ENCODE measurements around the gene LPP.

Gene LPP

DNA sequence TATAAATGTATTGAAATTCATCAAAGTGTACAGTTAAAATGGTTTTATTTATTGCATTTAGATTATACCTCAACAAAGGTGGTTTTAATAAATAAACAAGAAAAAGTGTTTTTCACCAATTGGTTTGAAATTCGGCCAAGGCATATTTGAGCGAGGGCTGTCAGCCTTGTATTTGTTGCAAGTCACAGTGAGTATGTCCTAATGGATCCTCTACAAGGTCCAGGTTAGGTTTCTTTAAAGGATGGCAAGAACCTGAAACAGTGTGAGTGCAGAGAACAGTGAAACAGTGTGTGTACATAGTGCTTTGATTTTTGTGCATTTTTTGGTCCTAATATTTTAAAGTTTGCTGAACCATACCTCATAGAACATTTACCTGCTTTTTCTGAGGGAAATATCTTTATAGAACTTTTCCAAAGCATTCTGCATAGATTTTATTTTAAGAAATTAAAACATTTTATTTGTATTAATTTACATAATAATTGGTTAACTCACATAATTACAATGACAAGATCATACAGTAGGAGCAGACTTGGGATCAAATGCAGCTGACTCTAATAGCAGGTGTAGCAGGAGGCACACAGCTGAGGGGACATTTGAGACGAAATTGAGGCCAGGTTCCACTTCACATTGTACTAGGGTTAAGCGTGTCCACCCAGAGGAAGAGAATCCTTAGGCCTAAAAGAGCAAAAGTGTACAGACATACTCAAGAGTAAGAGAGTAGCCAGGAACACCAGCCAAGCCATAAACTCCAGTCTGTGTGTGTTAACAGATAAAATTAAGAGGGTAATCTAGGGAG is 589.0 kb downstream of the LPP start:
- H4K20me1 ChIP-seq (ENCODE audit: insufficient read depth, low read length): no peaks in the 10 kb centered on the region
- no peaks in the 10 kb centered on the region for H3K27me3 ChIP-seq (ENCODE audit: insufficient read depth, low read length, poor library complexity)
- no peaks in the 10 kb centered on the region for H3K9me3 ChIP-seq (ENCODE audit: insufficient read depth, low read length, severe bottlenecking)
- no peaks in the 10 kb centered on the region for H3K36me3 ChIP-seq (ENCODE audit: insufficient read depth, low read length)
- H3K9ac ChIP-seq (ENCODE audit: low read depth, low read length): no peak overlapping the region
- ATAC-seq (ENCODE audit: insufficient read depth, low read depth): no peak
- TF ChIP-seq, protein P1, sequence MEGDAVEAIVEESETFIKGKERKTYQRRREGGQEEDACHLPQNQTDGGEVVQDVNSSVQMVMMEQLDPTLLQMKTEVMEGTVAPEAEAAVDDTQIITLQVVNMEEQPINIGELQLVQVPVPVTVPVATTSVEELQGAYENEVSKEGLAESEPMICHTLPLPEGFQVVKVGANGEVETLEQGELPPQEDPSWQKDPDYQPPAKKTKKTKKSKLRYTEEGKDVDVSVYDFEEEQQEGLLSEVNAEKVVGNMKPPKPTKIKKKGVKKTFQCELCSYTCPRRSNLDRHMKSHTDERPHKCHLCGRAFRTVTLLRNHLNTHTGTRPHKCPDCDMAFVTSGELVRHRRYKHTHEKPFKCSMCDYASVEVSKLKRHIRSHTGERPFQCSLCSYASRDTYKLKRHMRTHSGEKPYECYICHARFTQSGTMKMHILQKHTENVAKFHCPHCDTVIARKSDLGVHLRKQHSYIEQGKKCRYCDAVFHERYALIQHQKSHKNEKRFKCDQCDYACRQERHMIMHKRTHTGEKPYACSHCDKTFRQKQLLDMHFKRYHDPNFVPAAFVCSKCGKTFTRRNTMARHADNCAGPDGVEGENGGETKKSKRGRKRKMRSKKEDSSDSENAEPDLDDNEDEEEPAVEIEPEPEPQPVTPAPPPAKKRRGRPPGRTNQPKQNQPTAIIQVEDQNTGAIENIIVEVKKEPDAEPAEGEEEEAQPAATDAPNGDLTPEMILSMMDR (IDR thresholded peaks at IDR 0.05; ENCODE audit: borderline replicate concordance, extremely low read depth, low read length, poor library complexity, severe bottlenecking): no peak
- TF ChIP-seq EZH2 (IDR thresholded peaks at IDR 0.05; ENCODE audit: borderline replicate concordance, low read depth, low read length, severe bottlenecking): no peak
- H2AFZ ChIP-seq (ENCODE audit: low read depth, low read length): no peak overlapping the region
- H3K4me3 ChIP-seq (ENCODE audit: low read depth in 1 of 2, low read length in 2 of 2): no peak overlapping the region
- no peak overlapping the region for H3K4me2 ChIP-seq (ENCODE audit: insufficient read depth, low read length)
- DNase-seq: no peak
- no peaks in the 10 kb centered on the region for H3K79me2 ChIP-seq (ENCODE audit: insufficient read depth, low read length)
- H3K4me1 ChIP-seq (ENCODE audit: insufficient read depth, low read length): no peaks in the 10 kb centered on the region
- no peak overlapping the region for H3K27ac ChIP-seq (ENCODE audit: low read length)

DNA sequence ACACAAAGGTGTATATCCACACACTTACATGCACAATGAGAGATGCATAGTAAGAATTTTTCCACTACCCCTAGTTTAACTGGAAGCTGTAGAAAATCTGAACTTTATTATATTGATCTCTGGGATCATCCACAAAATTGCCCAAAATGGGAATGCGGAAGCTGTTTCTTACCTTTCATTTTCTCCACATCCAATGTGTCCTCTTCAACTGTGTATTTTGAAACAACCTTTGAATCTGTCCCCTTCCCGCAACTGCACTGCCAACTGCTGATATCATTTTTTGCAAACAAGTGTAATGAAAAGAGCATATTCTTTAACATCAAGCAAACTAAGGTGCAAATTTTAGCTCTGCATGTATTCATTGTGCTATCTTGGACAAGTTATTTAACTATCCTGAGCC is 590.2 kb downstream of the LPP start:
- no peaks in the 10 kb centered on the region for H3K27me3 ChIP-seq (ENCODE audit: insufficient read depth, low read length, poor library complexity)
- no peak overlapping the region for H2AFZ ChIP-seq (ENCODE audit: low read depth, low read length)
- H3K36me3 ChIP-seq (ENCODE audit: insufficient read depth, low read length): no peaks in the 10 kb centered on the region
- H3K4me2 ChIP-seq (ENCODE audit: insufficient read depth, low read length): no peak overlapping the region
- no peaks in the 10 kb centered on the region for H3K79me2 ChIP-seq (ENCODE audit: insufficient read depth, low read length)
- no peaks in the 10 kb centered on the region for H3K4me1 ChIP-seq (ENCODE audit: insufficient read depth, low read length)
- H4K20me1 ChIP-seq (ENCODE audit: insufficient read depth, low read length): no peaks in the 10 kb centered on the region
- no peaks in the 10 kb centered on the region for H3K9me3 ChIP-seq (ENCODE audit: insufficient read depth, low read length, severe bottlenecking)
- H3K4me3 ChIP-seq (ENCODE audit: low read depth in 1 of 2, low read length in 2 of 2): no peak overlapping the region
- DNase-seq (no peak), ATAC-seq (ENCODE audit: insufficient read depth, low read depth) (no peak)
- H3K27ac ChIP-seq (ENCODE audit: low read length): no peak overlapping the region
- H3K9ac ChIP-seq (ENCODE audit: low read depth, low read length): no peak overlapping the region
- TF ChIP-seq, protein P1 (IDR thresholded peaks at IDR 0.05; ENCODE audit: borderline replicate concordance, extremely low read depth, low read length, poor library complexity, severe bottlenecking): no peak
- no peak for TF ChIP-seq EZH2 (IDR thresholded peaks at IDR 0.05; ENCODE audit: borderline replicate concordance, low read depth, low read length, severe bottlenecking)

DNA sequence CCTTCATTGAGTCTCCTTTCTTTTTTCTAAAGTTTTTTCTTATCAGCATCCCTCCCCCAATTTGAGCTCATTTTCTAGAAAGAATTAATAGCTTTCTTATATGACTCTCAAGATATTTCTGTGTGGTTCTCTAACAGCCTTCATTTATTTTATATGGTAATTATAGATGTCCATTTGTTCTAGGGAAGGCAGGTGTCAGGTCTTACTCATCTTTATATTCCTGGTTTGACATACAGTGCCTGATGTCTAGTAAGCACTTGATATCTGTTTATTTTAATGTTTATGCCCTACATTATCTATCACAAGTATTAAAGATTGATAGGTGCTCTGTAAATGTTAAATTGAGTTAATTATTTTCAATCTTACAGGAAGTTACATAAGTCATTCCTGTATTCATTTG is 591.1 kb downstream of the LPP start:
- Histone ChIP-seq H3K4me2 (ENCODE audit: insufficient read depth, low read length) (no peak overlapping the region), H3K4me3 (ENCODE audit: low read depth in 1 of 2, low read length in 2 of 2) (no peak overlapping the region), H3K27me3 (ENCODE audit: insufficient read depth, low read length, poor library complexity) (no peaks in the 10 kb centered on the region), H3K4me1 (ENCODE audit: insufficient read depth, low read length) (no peaks in the 10 kb centered on the region), H3K27ac (ENCODE audit: low read length) (no peak overlapping the region), H4K20me1 (ENCODE audit: insufficient read depth, low read length) (no peaks in the 10 kb centered on the region), H3K79me2 (ENCODE audit: insufficient read depth, low read length) (no peaks in the 10 kb centered on the region), H3K36me3 (ENCODE audit: insufficient read depth, low read length) (no peaks in the 10 kb centered on the region), H3K9ac (ENCODE audit: low read depth, low read length) (no peak overlapping the region), H3K9me3 (ENCODE audit: insufficient read depth, low read length, severe bottlenecking) (no peaks in the 10 kb centered on the region), H2AFZ (ENCODE audit: low read depth, low read length) (no peak overlapping the region)
- ATAC-seq (ENCODE audit: insufficient read depth, low read depth): no peak
- no peak for DNase-seq
- no peak for TF ChIP-seq EZH2 (IDR thresholded peaks at IDR 0.05; ENCODE audit: borderline replicate concordance, low read depth, low read length, severe bottlenecking)
- TF ChIP-seq, protein P1 (IDR thresholded peaks at IDR 0.05; ENCODE audit: borderline replicate concordance, extremely low read depth, low read length, poor library complexity, severe bottlenecking): no peak

Data from DND-41 (cell line).